Type B pancreatic cell (in vitro differentiated cells): Measurements from ENCODE around the gene LPO. TPM values are rescaled to one million over a fixed set of nuclear protein-coding genes. Genes with fewer than 3 reads are reported as not detected.
A peak's percentile ranks its signal among the peaks of the same experiment; 100 is the strongest.

ENCODE experiments used
- DNase-seq: peaks from one replicate; pipeline ENCODE4 v3.0.0; 2021; ENCODE audit warnings: mixed read lengths; ENCODE audit not compliant: unreplicated experiment; ENCODE audit errors: extremely low spot score
- H3K27ac Mint-ChIP-seq: 2 replicates; pipeline ENCODE4 v1.8.0; 2021; ENCODE audit warnings: mild to moderate bottlenecking, mixed read lengths
- H3K27me3 Mint-ChIP-seq: 2 replicates; pipeline ENCODE4 v1.8.0; 2021; ENCODE audit warnings: mixed read lengths
- H3K36me3 Mint-ChIP-seq: 2 replicates; pipeline ENCODE4 v1.8.0; 2021; ENCODE audit warnings: mixed read lengths
- H3K4me1 Mint-ChIP-seq: one replicate; pipeline ENCODE4 v1.8.0; 2021; ENCODE audit warnings: mixed read lengths; ENCODE audit not compliant: unreplicated experiment
- H3K4me3 Mint-ChIP-seq: 2 replicates; pipeline ENCODE4 v1.8.0; 2021; ENCODE audit warnings: mild to moderate bottlenecking, mixed read lengths
- H3K9me3 Mint-ChIP-seq: 2 replicates; pipeline ENCODE4 v1.8.0; 2021; ENCODE audit warnings: mixed read lengths
- total RNA-seq: library from RNA; stranded (reverse); gene quantifications from 2 replicates; pipeline ENCODE4 v1.2.1, GENCODE V29; 2021; ENCODE audit warnings: low replicate concordance
- TF ChIP-seq, protein P1 (sequence below): fragments of 200-600 bp; sonication (generic); conservative IDR thresholded peaks from 2 replicates; pipeline ENCODE4 v1.5.0; 2021; ENCODE audit warnings: antibody characterized with exemption, mild to moderate bottlenecking

LPO gene
- total RNA-seq, 1 donor from 2014 or later = not detected

DNA sequence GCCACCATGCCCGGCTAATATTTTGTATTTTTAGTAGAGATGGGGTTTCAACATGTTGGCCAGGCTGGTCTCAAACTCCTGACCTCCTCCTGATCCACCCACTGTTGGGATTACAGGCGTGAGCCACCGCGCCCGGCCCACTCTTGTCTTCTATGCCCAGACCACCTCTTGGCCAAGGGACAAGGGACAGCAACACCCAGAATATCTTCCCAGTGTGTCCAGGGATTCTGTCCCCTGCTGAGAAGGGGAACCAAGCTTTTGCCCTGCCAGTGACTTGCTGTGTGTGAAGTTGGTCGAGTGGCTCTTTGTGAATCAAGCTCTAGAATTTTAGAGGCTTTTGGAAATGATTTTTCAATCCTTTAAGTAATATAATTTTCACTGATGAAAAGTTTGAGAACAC is 44.1 kb downstream of the LPO start:
- DNase-seq = no peak
- Mint-ChIP-seq H3K4me1 (no peaks in the 10 kb centered on the region), H3K36me3 (no peaks in the 10 kb centered on the region), H3K27me3 (peaks cover 33% of the 10 kb centered on the region), H3K4me3 (no peak overlapping the region), H3K9me3 (no peaks in the 10 kb centered on the region), H3K27ac (no peak overlapping the region)
- TF ChIP-seq, protein P1, sequence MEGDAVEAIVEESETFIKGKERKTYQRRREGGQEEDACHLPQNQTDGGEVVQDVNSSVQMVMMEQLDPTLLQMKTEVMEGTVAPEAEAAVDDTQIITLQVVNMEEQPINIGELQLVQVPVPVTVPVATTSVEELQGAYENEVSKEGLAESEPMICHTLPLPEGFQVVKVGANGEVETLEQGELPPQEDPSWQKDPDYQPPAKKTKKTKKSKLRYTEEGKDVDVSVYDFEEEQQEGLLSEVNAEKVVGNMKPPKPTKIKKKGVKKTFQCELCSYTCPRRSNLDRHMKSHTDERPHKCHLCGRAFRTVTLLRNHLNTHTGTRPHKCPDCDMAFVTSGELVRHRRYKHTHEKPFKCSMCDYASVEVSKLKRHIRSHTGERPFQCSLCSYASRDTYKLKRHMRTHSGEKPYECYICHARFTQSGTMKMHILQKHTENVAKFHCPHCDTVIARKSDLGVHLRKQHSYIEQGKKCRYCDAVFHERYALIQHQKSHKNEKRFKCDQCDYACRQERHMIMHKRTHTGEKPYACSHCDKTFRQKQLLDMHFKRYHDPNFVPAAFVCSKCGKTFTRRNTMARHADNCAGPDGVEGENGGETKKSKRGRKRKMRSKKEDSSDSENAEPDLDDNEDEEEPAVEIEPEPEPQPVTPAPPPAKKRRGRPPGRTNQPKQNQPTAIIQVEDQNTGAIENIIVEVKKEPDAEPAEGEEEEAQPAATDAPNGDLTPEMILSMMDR = no peak

DNA sequence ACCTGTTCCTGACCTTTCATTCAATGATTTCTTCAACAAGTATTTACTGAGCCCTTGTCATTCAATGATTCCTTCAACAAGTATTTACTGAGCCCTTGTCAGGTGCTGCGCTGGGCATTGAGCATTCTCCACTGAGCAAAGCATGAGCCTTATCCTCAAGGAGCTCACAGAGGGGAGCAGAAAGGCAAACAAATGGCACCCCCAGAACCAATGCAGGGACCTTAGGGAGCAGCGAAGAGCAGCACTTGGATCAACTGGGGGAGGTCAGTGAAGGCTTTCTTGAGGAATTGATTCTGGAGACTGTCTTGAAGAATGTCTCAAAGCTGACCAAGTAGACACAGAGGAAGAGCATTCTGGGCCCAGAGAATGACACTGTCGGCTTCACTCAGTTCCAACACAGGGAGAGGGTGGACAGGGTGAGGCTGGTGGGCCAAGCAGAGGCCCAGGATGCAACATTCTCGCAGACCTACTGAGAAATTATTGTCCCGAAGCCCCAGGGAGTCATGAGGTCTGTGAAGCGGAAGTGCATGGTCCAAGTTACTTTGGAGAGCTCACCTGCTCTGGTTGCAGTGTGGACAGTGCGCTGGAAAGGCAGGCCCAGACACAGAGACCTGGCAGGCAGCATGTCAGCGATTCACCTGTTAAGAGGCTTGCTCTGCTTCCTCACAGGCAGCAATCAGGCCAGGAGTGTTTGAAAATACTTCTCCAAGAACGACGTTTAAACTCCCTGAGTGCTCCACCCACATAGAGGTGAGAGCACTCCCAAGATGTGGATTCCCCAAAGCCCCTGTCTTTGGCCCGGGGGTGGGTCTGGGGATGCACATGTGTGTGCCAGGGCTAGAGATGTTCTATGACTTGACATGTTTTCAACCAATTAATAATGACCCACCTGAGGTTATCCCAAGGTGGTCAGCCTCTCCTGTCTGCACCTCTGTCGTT is 45.6 kb downstream of the LPO start:
- peak; percentile 52 for DNase-seq
- Mint-ChIP-seq H3K9me3 (no peaks in the 10 kb centered on the region), H3K4me3 (no peak overlapping the region), H3K4me1 (no peaks in the 10 kb centered on the region), H3K27me3 (peaks cover 32% of the 10 kb centered on the region), H3K27ac (no peak overlapping the region), H3K36me3 (no peaks in the 10 kb centered on the region)
- TF ChIP-seq, protein P1 = no peak

- Mint-ChIP-seq H3K36me3 (no peaks in the 10 kb centered on the region), H3K4me1 (no peaks in the 10 kb centered on the region), H3K9me3 (no peaks in the 10 kb centered on the region), H3K27me3 (peaks cover 29% of the 10 kb centered on the region), H3K27ac (no peak overlapping the region), H3K4me3 (no peak overlapping the region)
- peak; percentile 48 for DNase-seq
- TF ChIP-seq, protein P1 = no peak
These were observed 46.4 kb downstream of the LPO start for GRCh38 chr17:58284613-58285421.

DNA sequence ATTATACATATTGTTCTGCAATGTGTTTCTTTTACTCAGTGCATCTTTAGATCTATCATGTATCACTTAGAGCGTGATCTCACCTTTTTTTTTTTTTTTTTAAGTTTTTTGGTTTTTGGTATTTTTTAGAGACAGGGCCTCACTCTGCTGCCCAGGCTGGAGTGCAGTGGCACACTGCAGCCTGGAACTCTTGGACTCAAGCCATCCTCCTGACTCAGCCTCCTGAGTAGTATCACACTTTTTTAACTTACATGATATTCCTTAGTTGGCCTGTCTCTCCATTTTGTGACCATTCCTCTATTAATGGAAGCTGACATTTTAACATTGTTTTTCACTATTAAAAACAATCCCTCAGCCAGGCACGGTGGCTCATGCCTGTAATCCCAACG is 47.0 kb downstream of the LPO start:
- Mint-ChIP-seq H3K4me1 (no peaks in the 10 kb centered on the region), H3K27ac (no peak overlapping the region), H3K27me3 (peaks cover 33% of the 10 kb centered on the region), H3K9me3 (no peaks in the 10 kb centered on the region), H3K4me3 (no peak overlapping the region), H3K36me3 (no peaks in the 10 kb centered on the region)
- no peak for DNase-seq
- TF ChIP-seq, protein P1 = no peak

DNA sequence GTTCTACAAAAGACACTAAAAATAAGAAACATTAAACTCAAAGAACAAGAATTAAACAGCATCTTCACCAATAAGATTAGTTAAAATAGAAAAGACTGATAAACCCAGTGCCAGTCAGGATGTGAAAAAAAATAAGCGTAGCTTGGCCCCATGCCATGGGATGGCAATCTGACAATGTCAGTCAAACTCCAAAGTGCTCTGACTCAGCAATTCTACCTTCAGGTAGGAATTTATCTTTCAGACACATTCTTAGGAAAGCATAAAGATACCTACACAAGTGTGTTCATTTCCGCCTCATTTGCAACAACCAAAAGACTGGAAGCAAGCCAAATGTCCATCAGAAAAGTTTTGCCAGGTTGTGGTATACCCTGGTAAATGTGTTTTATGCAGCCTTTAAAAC is 51.5 kb downstream of the LPO start:
- H3K27ac Mint-ChIP-seq = peak overlapping the region; percentile 47
- no peaks in the 10 kb centered on the region for H3K4me1 Mint-ChIP-seq
- H3K36me3 Mint-ChIP-seq = no peaks in the 10 kb centered on the region

More for the DNA sequence above, 51.5 kb downstream of the LPO start:
- Mint-ChIP-seq H3K4me3 (no peak overlapping the region), H3K27me3 (peaks cover 42% of the 10 kb centered on the region), H3K9me3 (no peaks in the 10 kb centered on the region)
- DNase-seq = peak; percentile 34
- TF ChIP-seq, protein P1 = no peak
